SH-SY5Y (cell line): ENCODE data around the gene CLCNKB.

Source experiments
- GATA2 ChIP-seq: IDR thresholded peaks from 2 replicates; pipeline ENCODE4 v1.6.1; 2011; ENCODE audit warnings: mild to moderate bottlenecking, low read depth, low read length
- GATA3 ChIP-seq: IDR thresholded peaks from 2 replicates; pipeline ENCODE4 v1.6.1; 2011; ENCODE audit warnings: low read depth, mild to moderate bottlenecking, low read length, moderate library complexity

DNA sequence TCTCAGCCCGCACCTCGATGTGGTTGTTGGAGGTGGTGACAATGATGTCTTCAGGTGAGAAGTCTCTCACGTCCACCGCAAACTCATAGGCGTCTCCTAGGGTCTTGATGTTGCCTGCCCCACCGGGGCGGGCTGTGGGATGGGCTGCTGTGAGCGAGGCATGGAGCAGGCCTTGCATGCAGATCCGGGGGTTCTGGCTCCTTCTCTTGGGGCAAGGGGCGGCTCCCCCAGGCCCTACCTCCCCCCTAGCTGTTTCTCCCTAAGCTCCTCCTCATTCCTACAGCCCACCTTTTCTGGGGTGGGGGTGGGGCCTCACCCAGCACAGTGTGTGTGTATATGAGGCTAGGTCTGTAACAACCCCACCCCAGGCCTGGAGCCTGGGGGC lies 26.5 kb upstream of the CLCNKB start:
- TF ChIP-seq GATA2 (no peak), GATA3 (no peak)
